ENCODE results near the gene IGFBP6. TPM values are rescaled to one million over a fixed set of nuclear protein-coding genes. Genes with fewer than 3 reads are reported as not detected.

Gene IGFBP6
- total RNA-seq, 5 donors from 2014 or later (not counting 1 experiment from before 2014, with no cell fraction given), result 0.67 to 1.4 (median 0.79) TPM; not detected in 2

DNA sequence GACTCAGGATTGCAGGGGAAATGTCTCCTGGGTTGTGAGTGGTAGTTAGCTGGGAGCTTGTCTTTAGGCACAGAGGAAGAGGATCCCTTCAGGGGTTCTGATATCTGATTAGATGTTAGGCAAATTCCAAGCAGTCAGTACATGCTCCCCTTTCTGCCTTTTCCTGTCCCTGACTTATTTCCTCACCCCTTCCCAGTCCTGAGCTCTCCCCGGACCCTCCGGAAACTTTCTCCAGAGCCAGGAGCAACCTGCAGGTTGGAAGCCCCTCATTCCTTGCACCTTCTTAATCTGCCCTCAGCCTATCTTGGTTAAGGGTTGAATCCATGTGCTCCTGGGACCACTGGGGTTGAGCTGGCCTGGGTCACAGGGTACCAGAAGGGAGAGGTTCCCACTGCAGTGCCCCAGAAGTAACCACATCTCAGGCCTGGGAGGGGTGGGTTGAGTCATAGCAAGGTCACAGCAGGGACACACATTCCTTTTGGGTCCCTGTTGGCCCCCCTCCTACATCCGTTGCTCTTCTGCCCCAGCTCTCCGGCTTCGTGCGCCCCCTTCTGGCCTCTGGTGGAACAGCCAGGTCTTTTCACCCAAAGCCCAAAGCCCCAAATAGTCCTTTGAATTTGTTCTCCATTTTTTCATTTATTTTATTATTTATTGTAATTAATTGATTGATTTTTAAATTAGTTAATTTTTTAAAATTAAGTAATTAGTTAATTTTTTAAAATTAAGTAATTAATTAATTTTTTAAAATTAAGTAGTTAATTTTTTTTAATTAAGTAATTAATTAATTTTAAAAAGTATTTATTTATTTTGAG, 1.8 kb downstream of the IGFBP6 start:
- peak overlapping the region; percentile 6 for H3K27ac ChIP-seq (ENCODE audit: low read length)
- no peak overlapping the region for H3K4me3 ChIP-seq (ENCODE audit: control insufficient read depth in 1 of 2, extremely low read depth in 1 of 2, low read length in 1 of 2)
- H3K9me3 Mint-ChIP-seq, result no peaks in the 10 kb centered on the region
- CTCF ChIA-PET, result interaction anchor here (0.6 to 3.2 kb wide), 13 partner anchors 13 to 900 kb away, joined by 3 to 32 read pairs (median 4); partner anchors contain the start of gene SPRYD3 (in 1 of the 2)
- no peaks in the 10 kb centered on the region for H3K36me3 Mint-ChIP-seq
- ATAC-seq (replicated peaks in 1 of 4) (peak; percentile 50 to 59 (median 58)), DNase-seq (peak; percentile 67 to 91 (median 84))
- H3K9me3 ChIP-seq, result no peaks in the 10 kb centered on the region
- H3K4me1 Mint-ChIP-seq, result peaks cover 52 to 58% (median 54%) of the 10 kb centered on the region in 3 donors
- H3K36me3 ChIP-seq (ENCODE audit: control insufficient read depth in 2 of 2, extremely low read depth in 1 of 2, insufficient read depth in 1 of 2, low read length in 1 of 2), result no peaks in the 10 kb centered on the region
- H3K27me3 Mint-ChIP-seq, result peaks cover 0 to 6% of the 10 kb centered on the region in 2 donors
- 0% methylated on average over 4 of the region's 6 CpGs for WGBS (ENCODE audit: insufficient coverage)
- POLR2A ChIA-PET, result interaction anchor here in 1 of 2 donors (1.2 kb wide), 1 partner anchor 20 kb away, joined by 3 read pairs; the partner anchor contains the start of gene SPRYD3
- peaks cover 0 to 15% of the 10 kb centered on the region in 2 experiments for H3K27me3 ChIP-seq (replicated peaks in 1 of 2; ENCODE audit: control insufficient read depth in 2 of 2, extremely low read depth in 1 of 2, insufficient read depth in 2 of 2, low read length in 1 of 2)
- peak overlapping the region; percentile 67 to 88 for H3K27ac Mint-ChIP-seq
- peaks cover 29 to 63% of the 10 kb centered on the region in 2 experiments for H3K4me1 ChIP-seq (ENCODE audit: control insufficient read depth in 1 of 2, extremely low read depth in 1 of 2, insufficient read depth in 2 of 2, low read length in 2 of 2)
- H3K4me3 Mint-ChIP-seq, result peak overlapping the region; percentile 45 to 79 (median 55)

- CTCF ChIA-PET, result no interaction called here
- Mint-ChIP-seq H3K27me3 (peaks cover 0 to 6% of the 10 kb centered on the region in 2 donors), H3K4me1 (peaks cover 56 to 64% (median 57%) of the 10 kb centered on the region in 3 donors), H3K27ac (no peak overlapping the region), H3K4me3 (no peak overlapping the region), H3K36me3 (no peaks in the 10 kb centered on the region), H3K9me3 (no peaks in the 10 kb centered on the region)
- Histone ChIP-seq H3K4me1 (ENCODE audit: control insufficient read depth in 1 of 2, extremely low read depth in 1 of 2, insufficient read depth in 2 of 2, low read length in 2 of 2) (peaks cover 29 to 67% of the 10 kb centered on the region in 2 experiments), H3K4me3 (ENCODE audit: control insufficient read depth in 1 of 2, extremely low read depth in 1 of 2, low read length in 1 of 2) (no peak overlapping the region), H3K27ac (ENCODE audit: low read length) (no peak overlapping the region), H3K27me3 (replicated peaks in 1 of 2; ENCODE audit: control insufficient read depth in 2 of 2, extremely low read depth in 1 of 2, insufficient read depth in 2 of 2, low read length in 1 of 2) (peaks cover 0 to 13% of the 10 kb centered on the region in 2 experiments), H3K9me3 (no peaks in the 10 kb centered on the region), H3K36me3 (ENCODE audit: control insufficient read depth in 2 of 2, extremely low read depth in 1 of 2, insufficient read depth in 1 of 2, low read length in 1 of 2) (no peaks in the 10 kb centered on the region)
- DNase-seq, result no peak
- no peak for ATAC-seq (replicated peaks in 1 of 4)
- 87% methylated on average over 3 of the region's 13 CpGs for WGBS (ENCODE audit: insufficient coverage)
- POLR2A ChIA-PET, result no interaction called here
These were observed 3.1 kb downstream of the IGFBP6 start for GRCh38 chr12:53100466-53101151.

DNA sequence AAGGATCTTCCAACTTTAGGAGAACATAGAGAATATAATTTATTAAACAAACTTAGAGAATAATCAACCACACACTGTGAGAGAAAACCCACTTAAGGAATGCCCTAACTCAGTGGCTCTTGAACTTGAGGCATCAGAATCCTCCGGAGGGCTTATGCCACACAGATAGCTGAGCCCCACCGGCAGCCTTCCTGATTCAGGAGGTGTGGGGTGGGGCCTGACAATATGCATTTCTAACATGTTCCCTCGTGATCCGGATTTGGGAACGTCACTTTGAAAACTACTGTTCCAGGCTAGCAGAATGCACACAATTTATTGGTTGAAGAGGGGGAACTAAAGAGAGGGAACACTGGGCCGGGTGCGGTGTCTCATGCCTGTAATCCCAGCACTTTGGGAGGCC, 3.8 kb downstream of the IGFBP6 start:
- H3K4me3 Mint-ChIP-seq, result peak overlapping the region in 1 of 3 donors; percentile 34
- ATAC-seq (replicated peaks in 1 of 4) (no peak), DNase-seq (no peak)
- Histone ChIP-seq H3K27ac (ENCODE audit: low read length) (no peak overlapping the region), H3K36me3 (ENCODE audit: control insufficient read depth in 2 of 2, extremely low read depth in 1 of 2, insufficient read depth in 1 of 2, low read length in 1 of 2) (no peaks in the 10 kb centered on the region), H3K27me3 (replicated peaks in 1 of 2; ENCODE audit: control insufficient read depth in 2 of 2, extremely low read depth in 1 of 2, insufficient read depth in 2 of 2, low read length in 1 of 2) (peaks cover 0 to 9% of the 10 kb centered on the region in 2 experiments), H3K9me3 (no peaks in the 10 kb centered on the region), H3K4me3 (ENCODE audit: control insufficient read depth in 1 of 2, extremely low read depth in 1 of 2, low read length in 1 of 2) (no peak overlapping the region), H3K4me1 (ENCODE audit: control insufficient read depth in 1 of 2, extremely low read depth in 1 of 2, insufficient read depth in 2 of 2, low read length in 2 of 2) (peaks cover 29 to 67% of the 10 kb centered on the region in 2 experiments)
- no peaks in the 10 kb centered on the region for H3K9me3 Mint-ChIP-seq
- ChIA-PET POLR2A (interaction anchor here in 1 of 2 donors (1.5 kb wide), 1 partner anchor 22 kb away, joined by 8 read pairs; the partner anchor contains the start of gene SPRYD3), CTCF (interaction anchor here in 1 of 2 donors (0.6 to 0.7 kb wide), 2 partner anchors 40 to 56 kb away, joined by 3 to 8 read pairs; no protein-coding TSS in a partner anchor)
- H3K27ac Mint-ChIP-seq, result peak overlapping the region; percentile 52 to 79
- H3K4me1 Mint-ChIP-seq, result peaks cover 55 to 64% (median 57%) of the 10 kb centered on the region in 3 donors
- H3K36me3 Mint-ChIP-seq, result no peaks in the 10 kb centered on the region
- WGBS (ENCODE audit: insufficient coverage), result 94% methylated on average over 7 of the region's 7 CpGs
- H3K27me3 Mint-ChIP-seq, result peaks cover 0 to 6% of the 10 kb centered on the region in 2 donors

DNA sequence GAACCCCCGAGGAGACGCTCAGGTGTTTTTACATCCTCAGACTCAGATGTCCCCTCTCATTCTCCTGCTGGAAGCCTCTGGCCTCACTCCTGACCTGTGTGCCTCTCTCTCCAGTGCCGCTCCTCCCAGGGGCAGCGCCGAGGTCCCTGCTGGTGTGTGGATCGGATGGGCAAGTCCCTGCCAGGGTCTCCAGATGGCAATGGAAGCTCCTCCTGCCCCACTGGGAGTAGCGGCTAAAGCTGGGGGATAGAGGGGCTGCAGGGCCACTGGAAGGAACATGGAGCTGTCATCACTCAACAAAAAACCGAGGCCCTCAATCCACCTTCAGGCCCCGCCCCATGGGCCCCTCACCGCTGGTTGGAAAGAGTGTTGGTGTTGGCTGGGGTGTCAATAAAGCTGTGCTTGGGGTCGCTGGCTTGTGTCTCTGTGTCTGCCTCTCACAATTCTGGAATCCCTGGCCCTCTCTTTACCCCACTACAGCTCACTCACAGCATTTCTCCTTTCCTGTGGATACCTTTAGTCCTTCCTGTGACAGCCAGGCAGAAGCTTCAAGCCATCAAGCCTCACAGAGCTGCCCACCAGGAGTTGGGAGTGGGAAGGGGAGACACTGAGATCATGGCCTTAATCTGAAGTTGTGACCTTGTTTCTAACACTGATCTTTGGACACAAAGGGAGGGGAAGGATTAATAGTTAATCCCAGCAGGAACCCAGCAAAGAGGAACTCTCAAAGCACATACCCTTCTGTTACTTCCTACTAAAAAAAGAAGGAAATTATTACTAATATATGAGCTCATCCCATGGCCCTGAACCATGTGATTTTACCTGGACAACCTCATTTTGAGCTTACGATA, 4.7 kb downstream of the IGFBP6 start:
- no peaks in the 10 kb centered on the region for H3K9me3 ChIP-seq
- H3K4me1 ChIP-seq (ENCODE audit: control insufficient read depth in 1 of 2, extremely low read depth in 1 of 2, insufficient read depth in 2 of 2, low read length in 2 of 2), result peaks cover 29 to 63% of the 10 kb centered on the region in 2 experiments
- H3K27me3 ChIP-seq (replicated peaks in 1 of 2; ENCODE audit: control insufficient read depth in 2 of 2, extremely low read depth in 1 of 2, insufficient read depth in 2 of 2, low read length in 1 of 2), result peaks cover 0 to 5% of the 10 kb centered on the region in 2 experiments
- ATAC-seq (replicated peaks in 1 of 4) (no peak), DNase-seq (no peak)
- CTCF ChIA-PET, result interaction anchor here (0.5 to 2.1 kb wide), 10 partner anchors 23 to 399 kb away, joined by 3 to 8 read pairs (median 4); partner anchors contain the start of genes SPRYD3 (in 1 of the 2) and TARBP2 (in 1 of the 2)
- Mint-ChIP-seq H3K27me3 (peaks cover 0 to 1% of the 10 kb centered on the region in 2 donors), H3K4me3 (peak overlapping the region in 1 of 3 donors; percentile 65), H3K4me1 (peaks cover 49 to 58% (median 52%) of the 10 kb centered on the region in 3 donors), H3K27ac (peak overlapping the region; percentile 90 to 92), H3K36me3 (no peaks in the 10 kb centered on the region), H3K9me3 (no peaks in the 10 kb centered on the region)
- H3K27ac ChIP-seq (ENCODE audit: low read length), result peak overlapping the region; percentile 69
- no peaks in the 10 kb centered on the region for H3K36me3 ChIP-seq (ENCODE audit: control insufficient read depth in 2 of 2, extremely low read depth in 1 of 2, insufficient read depth in 1 of 2, low read length in 1 of 2)
- no CpG with 5 or more reads among the region's 12 CpGs for WGBS (ENCODE audit: insufficient coverage)
- POLR2A ChIA-PET, result interaction anchor here in 1 of 2 donors (1.5 kb wide), 1 partner anchor 23 kb away, joined by 8 read pairs; the partner anchor contains the start of gene SPRYD3
- no peak overlapping the region for H3K4me3 ChIP-seq (ENCODE audit: control insufficient read depth in 1 of 2, extremely low read depth in 1 of 2, low read length in 1 of 2)

GRCh38 chr12:53102883-53103807, 5.7 kb downstream of the IGFBP6 start, which contains the start of gene SOAT2:
Gene SOAT2, plus strand, starts transcription at chr12:53103486. Its CDS starts 92 bp downstream, at chr12:53103578.
- H3K27me3 Mint-ChIP-seq, result no peaks in the 10 kb centered on the region
- no peaks in the 10 kb centered on the region for H3K9me3 ChIP-seq
- H3K27ac ChIP-seq (ENCODE audit: low read length), result peak within 1 kb of the TSS; percentile 69
- H3K4me1 ChIP-seq (ENCODE audit: control insufficient read depth in 1 of 2, extremely low read depth in 1 of 2, insufficient read depth in 2 of 2, low read length in 2 of 2), result peaks cover 29 to 53% of the 10 kb centered on the region in 2 experiments
- WGBS (ENCODE audit: insufficient coverage), result 77% methylated on average over 14 of the region's 23 CpGs
- peak; percentile 76 to 87 (median 77) for ATAC-seq (replicated peaks in 1 of 4)
- POLR2A ChIA-PET, result interaction anchor here in 1 of 2 donors (0.6 kb wide), 1 partner anchor 56 kb away, joined by 4 read pairs; no protein-coding TSS in a partner anchor
- H3K4me3 ChIP-seq (ENCODE audit: control insufficient read depth in 1 of 2, extremely low read depth in 1 of 2, low read length in 1 of 2), result peak within 1 kb of the TSS in 1 of 2 donors; percentile 2
- DNase-seq, result peak in 33 of 35 experiments; percentile 19 to 72 (median 41)
- CTCF ChIA-PET, result interaction anchor here (0.5 to 2.1 kb wide), 10 partner anchors 9 to 398 kb away, joined by 3 to 8 read pairs (median 4); partner anchors contain the start of genes EIF4B (in 1 of the 2), SPRYD3 (in 1 of the 2) and TARBP2 (in 1 of the 2)
- peak within 1 kb of the TSS in 2 of 3 donors; percentile 13 to 65 for H3K4me3 Mint-ChIP-seq
- peak within 1 kb of the TSS; percentile 90 to 92 for H3K27ac Mint-ChIP-seq
- H3K27me3 ChIP-seq (replicated peaks in 1 of 2; ENCODE audit: control insufficient read depth in 2 of 2, extremely low read depth in 1 of 2, insufficient read depth in 2 of 2, low read length in 1 of 2), result no peaks in the 10 kb centered on the region
- H3K36me3 ChIP-seq (ENCODE audit: control insufficient read depth in 2 of 2, extremely low read depth in 1 of 2, insufficient read depth in 1 of 2, low read length in 1 of 2), result no peaks in the 10 kb centered on the region
- H3K9me3 Mint-ChIP-seq, result no peaks in the 10 kb centered on the region
- peaks cover 45 to 52% (median 46%) of the 10 kb centered on the region in 3 donors for H3K4me1 Mint-ChIP-seq
- no peaks in the 10 kb centered on the region for H3K36me3 Mint-ChIP-seq

Data from T-cell (primary cell).